SK-N-SH (cell line): ENCODE measurements around the gene MAGEA4. TPM values are rescaled to one million over a fixed set of nuclear protein-coding genes. Genes with fewer than 3 reads are reported as not detected.

Source experiments
- CTCF ChIA-PET: fragments of 300-600, 350-600 bp; formaldehyde crosslinking; extraction: SDS; loops from one replicate; lab custom pipeline; 2021; lab: Yijun Ruan, JAX
- POLR2A ChIA-PET: fragments of 350-600 bp; sonication (Branson Sonifier 250); formaldehyde crosslinking; extraction: SDS; loops from one replicate; lab custom pipeline; 2020; ENCODE audit warnings: antibody characterized with exemption, inconsistent platforms; lab: Yijun Ruan, JAX
- DNase-seq: peaks from one replicate; pipeline ENCODE4 v3.0.0; 2012
- H2AFZ ChIP-seq: fragments of 200-600 bp; sonication (generic); 2 replicates; pipeline ENCODE4 v1.8.1; 2016; ENCODE audit warnings: antibody characterized with exemption, mild to moderate bottlenecking, low read depth
- H3F3A ChIP-seq: fragments of 200-600 bp; sonication (generic); replicated peaks from 2 replicates; pipeline ENCODE3; 2016; ENCODE audit warnings: antibody characterized with exemption, mild to moderate bottlenecking; ENCODE audit not compliant: insufficient read depth
- H3K27ac ChIP-seq, 2 experiments: fragments of 200-500 bp in 1 of 2; fragments of 200-600 bp in 1 of 2; sonication (Bioruptor generic) in 1 of 2; sonication (generic), shearing (Covaris generic) in 1 of 2; 2 replicates each; pipeline versions ENCODE4 v1.5.1 to v1.6.1; 2014 to 2016; ENCODE audit warnings: low read depth in 2 of 2, inconsistent platforms in 1 of 2, low read length in 1 of 2, mild to moderate bottlenecking in 1 of 2, mixed read lengths in 1 of 2
- H3K27me3 ChIP-seq: fragments of 200-600 bp; sonication (generic), shearing (Covaris generic); 2 replicates; pipeline ENCODE4 v1.6.1; 2016; ENCODE audit warnings: mixed run types; ENCODE audit not compliant: insufficient read depth
- H3K36me3 ChIP-seq, 2 experiments: fragments of 200-500 bp in 1 of 2; fragments of 200-600 bp in 1 of 2; sonication (Bioruptor generic) in 1 of 2; sonication (generic) in 1 of 2; replicated peaks in 1 of 2; 2 replicates each; pipeline versions ENCODE3 to v1.5.1; 2014 to 2016; ENCODE audit warnings: low read length in 1 of 2, mild to moderate bottlenecking in 1 of 2; ENCODE audit not compliant: insufficient read depth in 2 of 2, control insufficient read depth in 1 of 2
- H3K4me1 ChIP-seq, 2 experiments: fragments of 200-500 bp in 1 of 2; fragments of 200-600 bp in 1 of 2; sonication (Bioruptor generic) in 1 of 2; sonication (generic), shearing (Covaris generic) in 1 of 2; 2 replicates each; pipeline versions ENCODE4 v1.5.1 to v1.6.1; 2014 to 2016; ENCODE audit warnings: low read depth in 1 of 2, low read length in 1 of 2, mixed run types in 1 of 2; ENCODE audit not compliant: insufficient read depth in 2 of 2, control insufficient read depth in 1 of 2
- H3K4me2 ChIP-seq: fragments of 200-600 bp; sonication (generic), shearing (Covaris generic); 2 replicates; pipeline ENCODE4 v1.6.1; 2017; ENCODE audit warnings: mixed run types
- H3K4me3 ChIP-seq, 2 experiments: fragments of 200-500 bp in 1 of 2; fragments of 200-600 bp in 1 of 2; sonication (Bioruptor generic) in 1 of 2; sonication (generic), shearing (Covaris generic) in 1 of 2; 2 replicates each; pipeline versions ENCODE4 v1.5.1 to v1.8.1; 2014 to 2016; ENCODE audit warnings: low read depth in 2 of 2, inconsistent platforms in 1 of 2, low read length in 1 of 2, mild to moderate bottlenecking in 1 of 2, mixed read lengths in 1 of 2, moderate library complexity in 1 of 2
- H3K79me2 ChIP-seq: fragments of 200-600 bp; sonication (generic); 2 replicates; pipeline ENCODE4 v1.8.1; 2017; ENCODE audit warnings: mild to moderate bottlenecking; ENCODE audit not compliant: insufficient read depth
- H3K9ac ChIP-seq: fragments of 200-600 bp; sonication (generic); 2 replicates; pipeline ENCODE4 v1.6.1; 2017; ENCODE audit warnings: mixed run types
- H3K9me2 ChIP-seq: fragments of 200-600 bp; sonication (generic); 2 replicates; pipeline ENCODE4 v1.6.1; 2017; ENCODE audit warnings: mixed run types
- H3K9me3 ChIP-seq: fragments of 200-600 bp; sonication (generic); 2 replicates; pipeline ENCODE4 v1.6.1; 2017; ENCODE audit warnings: mixed run types, mild to moderate bottlenecking, moderate library complexity
- H4K20me1 ChIP-seq: fragments of 200-600 bp; sonication (generic); 2 replicates; pipeline ENCODE4 v1.6.1; 2017; ENCODE audit warnings: mild to moderate bottlenecking, mixed run types; ENCODE audit not compliant: insufficient read depth
- CHD2 ChIP-seq: fragments of 150-350 bp; IDR thresholded peaks from 2 replicates; pipeline ENCODE4 v1.6.1; 2018; ENCODE audit warnings: low read length; ENCODE audit not compliant: partially characterized antibody
- FOXM1 ChIP-seq: IDR thresholded peaks from 2 replicates; pipeline ENCODE4 v1.4.0; 2012; ENCODE audit warnings: low read depth, mild to moderate bottlenecking
- MAX ChIP-seq: IDR thresholded peaks from 2 replicates; pipeline ENCODE4 v1.4.0; 2012; ENCODE audit warnings: low read depth
- MEF2A ChIP-seq: IDR thresholded peaks from 2 replicates; pipeline ENCODE4 v1.4.0; 2012; ENCODE audit warnings: low read depth, borderline replicate concordance
- NFIC ChIP-seq: IDR thresholded peaks from 2 replicates; pipeline ENCODE4 v1.4.0; 2012; ENCODE audit warnings: borderline replicate concordance
- PBX3 ChIP-seq: IDR thresholded peaks from 2 replicates; pipeline ENCODE4; 2012
- RAD21 ChIP-seq: IDR thresholded peaks from 2 replicates; pipeline ENCODE4 v1.6.1; 2012; ENCODE audit warnings: mild to moderate bottlenecking, low read length
- RCOR1 ChIP-seq: fragments of 150-350 bp; IDR thresholded peaks from 2 replicates; pipeline ENCODE4 v1.6.1; 2017; ENCODE audit warnings: antibody characterized with exemption, low read length
- RFX5 ChIP-seq: IDR thresholded peaks from 2 replicates; pipeline ENCODE4 v1.6.1; 2012; ENCODE audit warnings: mild to moderate bottlenecking, improper control_type of control experiment, low read length
- SIN3A ChIP-seq: IDR thresholded peaks from 2 replicates; pipeline ENCODE4 v1.6.1; 2012; ENCODE audit warnings: low read depth, mild to moderate bottlenecking, low read length, moderate library complexity, borderline replicate concordance
- TCF12 ChIP-seq: IDR thresholded peaks from 2 replicates; pipeline ENCODE4 v1.4.0; 2012
- USF2 ChIP-seq: fragments of 150-350 bp; IDR thresholded peaks from 2 replicates; pipeline ENCODE4 v1.6.1; 2017; ENCODE audit warnings: antibody characterized with exemption, low read length, low read depth, borderline replicate concordance
- WGBS: methylation state at CpG from one replicate; pipeline ENCODE4 v1.1.6; 2017; ENCODE audit warnings: low lambda C conversion rate; 5-methylcytosine and 5-hydroxymethylcytosine counted together
- polyA plus RNA-seq, 3 experiments: library from polyadenylated mRNA; depleted of rRNA; stranded (reverse); fragments of >200 nt; gene quantifications; 2 replicates each; pipeline ENCODE4 v1.2.3, GENCODE V29; 2012

MAGEA4 gene
- polyA plus RNA-seq, 1 of the 3 experiments (the other 2 are of a cell fraction) = 0.10 TPM

- no peak for DNase-seq
- Histone ChIP-seq H3K36me3 (peaks cover 2 to 17% of the 10 kb centered on the region in 2 experiments), H3K79me2 (0 out of 2 replicates have a peak, but pooled peaks cover 3% of the 10 kb centered on the region), H4K20me1 (no peaks in the 10 kb centered on the region), H3K4me3 (no peak overlapping the region), H3F3A (peaks cover 5% of the 10 kb centered on the region), H3K4me1 (peaks cover 0 to 6% of the 10 kb centered on the region in 2 experiments; a peak in 2 of 4 replicates), H2AFZ (no peak overlapping the region), H3K4me2 (no peak overlapping the region), H3K9me3 (no peaks in the 10 kb centered on the region), H3K27ac (no peak overlapping the region), H3K9me2 (no peaks in the 10 kb centered on the region), H3K27me3 (no peaks in the 10 kb centered on the region), H3K9ac (no peak overlapping the region)
- WGBS = 51% methylated on average over 6 of the region's 6 CpGs
- CTCF ChIA-PET = interaction anchor here (1.4 kb wide), 1 partner anchor 667 kb away, joined by 3 read pairs; no protein-coding TSS in a partner anchor
- POLR2A ChIA-PET = no interaction called here
- TF ChIP-seq TCF12 = no peak
- no peak for TF ChIP-seq MAX
- no peak for TF ChIP-seq RAD21
- no peak for TF ChIP-seq FOXM1
- TF ChIP-seq RFX5 = no peak
- TF ChIP-seq MEF2A = no peak
- no peak for TF ChIP-seq PBX3
These were observed 53.5 kb downstream of the MAGEA4 start for GRCh38 chrX:151966236-151966635.

- H3K4me1 ChIP-seq = peaks cover 0 to 6% of the 10 kb centered on the region in 2 experiments; a peak in 2 of 4 replicates
- H3F3A ChIP-seq = peaks cover 5% of the 10 kb centered on the region
- H4K20me1 ChIP-seq = no peaks in the 10 kb centered on the region
- no peak overlapping the region for H3K4me3 ChIP-seq
- ChIA-PET CTCF (interaction anchor here (1.0 kb wide), 1 partner anchor 216 kb away, joined by 3 read pairs; no protein-coding TSS in a partner anchor), POLR2A (no interaction called here)
- no peak for DNase-seq
- H3K79me2 ChIP-seq = peaks cover 30% of the 10 kb centered on the region
- peaks cover 2% of the 10 kb centered on the region; the same call in 1 of the 2 replicates for H3K27me3 ChIP-seq
- TF ChIP-seq FOXM1 = no peak
- no peak for TF ChIP-seq RCOR1
- no peak for TF ChIP-seq USF2
- TF ChIP-seq NFIC = peak; percentile 39
- TF ChIP-seq CHD2 = no peak
- TF ChIP-seq PBX3 = no peak
- no peak for TF ChIP-seq SIN3A
- WGBS = 19% methylated on average over 7 of the region's 7 CpGs
- peaks cover 2 to 11% of the 10 kb centered on the region in 2 experiments for H3K36me3 ChIP-seq
- H3K27ac ChIP-seq = peak overlapping the region; percentile 34 to 68; a peak in 2 of 4 replicates
- H3K4me2 ChIP-seq = peak overlapping the region; percentile 67
- H2AFZ ChIP-seq = no peak overlapping the region
- H3K9me2 ChIP-seq = no peaks in the 10 kb centered on the region
- no peak overlapping the region for H3K9ac ChIP-seq
- no peaks in the 10 kb centered on the region for H3K9me3 ChIP-seq
These were observed 57.3 kb downstream of the MAGEA4 start for GRCh38 chrX:151970027-151970426.
